GM21717 (cell line): ENCODE data around the gene ABCA3.
A peak's percentile ranks its signal among the peaks of the same experiment; 100 is the strongest.

ENCODE experiments used
- ATAC-seq: cut with Tn5 transposase; IDR thresholded peaks from one replicate; pipeline ENCODE4 v1.9.1; 2021; ENCODE audit warnings: mild to moderate bottlenecking, moderate library complexity; ENCODE audit not compliant: unreplicated experiment

ABCA3 gene

GRCh38 chr16:2358811-2359210 lies 18.3 kb upstream of the ABCA3 start:
- no peak for ATAC-seq

- ATAC-seq = no peak
Observed at GRCh38 chr16:2357331-2357730, 16.8 kb upstream of the ABCA3 start.

- ATAC-seq = no peak
Observed at GRCh38 chr16:2350500-2350899, 10.0 kb upstream of the ABCA3 start.

- no peak for ATAC-seq
Observed at GRCh38 chr16:2343211-2343610, 2.7 kb upstream of the ABCA3 start.

- ATAC-seq = no peak
Observed at GRCh38 chr16:2341456-2342447, 1.2 kb upstream of the ABCA3 start.

GRCh38 chr16:2339521-2340484 lies 725 bp downstream of the ABCA3 start:
- peak; percentile 22 for ATAC-seq

GRCh38 chr16:2337431-2338296 lies 2.9 kb downstream of the ABCA3 start:
- ATAC-seq = no peak

GRCh38 chr16:2335286-2335895 lies 5.1 kb downstream of the ABCA3 start:
- ATAC-seq = no peak

GRCh38 chr16:2333772-2334379 lies 6.7 kb downstream of the ABCA3 start:
- no peak for ATAC-seq

- ATAC-seq = no peak
Observed at GRCh38 chr16:2333231-2333630, 7.3 kb downstream of the ABCA3 start.

GRCh38 chr16:2331931-2332267 lies 8.6 kb downstream of the ABCA3 start:
- ATAC-seq = no peak

- ATAC-seq = no peak
Observed at GRCh38 chr16:2331199-2331930, 9.2 kb downstream of the ABCA3 start.

- no peak for ATAC-seq
Observed at GRCh38 chr16:2329532-2329931, 11.0 kb downstream of the ABCA3 start.

- no peak for ATAC-seq
Observed at GRCh38 chr16:2328428-2328827, 12.1 kb downstream of the ABCA3 start.

- no peak for ATAC-seq
Observed at GRCh38 chr16:2326191-2326590, 14.3 kb downstream of the ABCA3 start.

GRCh38 chr16:2325791-2326190 lies 14.7 kb downstream of the ABCA3 start:
- ATAC-seq = no peak

- no peak for ATAC-seq
Observed at GRCh38 chr16:2325181-2325580, 15.3 kb downstream of the ABCA3 start.

GRCh38 chr16:2324296-2324859 lies 16.1 kb downstream of the ABCA3 start:
- no peak for ATAC-seq

GRCh38 chr16:2323701-2324100 lies 16.8 kb downstream of the ABCA3 start:
- no peak for ATAC-seq
